ENCODE results near the gene C1orf226.

GRCh38 chr1:162388615-162389014 lies 7.1 kb downstream of the C1orf226 start:
- TF ChIP-seq POLR2AphosphoS5 (IDR thresholded peaks at IDR 0.05; ENCODE audit: borderline replicate concordance, low read depth, low read length) = no peak
- TF ChIP-seq EZH2 (IDR thresholded peaks at IDR 0.05) = no peak
- no peak for TF ChIP-seq FOXP2 (optimal IDR thresholded peaks at IDR 0.05; ENCODE audit: control extremely low read depth, extremely low read length, insufficient read depth)

Measured in SK-N-MC (cell line).